ENCODE results near the gene GLYATL1B.
A peak's percentile ranks its signal among the peaks of the same experiment; 100 is the strongest.
"Not testable (repeated sequence)": the region's sequence is repeated elsewhere in the genome, so short reads cannot be mapped to it uniquely, and the experiment has no call there.

The GLYATL1B gene

GRCh38 chr11:59086007-59086406 lies at the start of gene GLYATL1B:
TSS of gene GLYATL1B (plus strand) at chr11:59086307. CDS start at chr11:59086307, 0 bp downstream.
- not testable (repeated sequence) for DNase-seq

- not testable (repeated sequence) for DNase-seq
Measured at GRCh38 chr11:59036542-59036941, 49.6 kb upstream of the GLYATL1B start.

- DNase-seq: not testable (repeated sequence)
Measured at GRCh38 chr11:59037434-59037833, 48.7 kb upstream of the GLYATL1B start.

GRCh38 chr11:59040607-59041006 lies 45.5 kb upstream of the GLYATL1B start:
- no peak for DNase-seq

- DNase-seq: not testable (repeated sequence)
Measured at GRCh38 chr11:59051383-59051782, 34.7 kb upstream of the GLYATL1B start.

- DNase-seq: not testable (repeated sequence)
Measured at GRCh38 chr11:59052355-59052754, 33.8 kb upstream of the GLYATL1B start.

- DNase-seq: no peak
Measured at GRCh38 chr11:59053387-59053786, 32.7 kb upstream of the GLYATL1B start.

GRCh38 chr11:59058120-59059033 lies 27.7 kb upstream of the GLYATL1B start:
- peak; percentile 56 for DNase-seq

- not testable (repeated sequence) for DNase-seq
Measured at GRCh38 chr11:59060096-59060495, 26.0 kb upstream of the GLYATL1B start.

- no peak for DNase-seq
Measured at GRCh38 chr11:59062602-59063529, 23.2 kb upstream of the GLYATL1B start.

GRCh38 chr11:59063996-59064727 lies 21.9 kb upstream of the GLYATL1B start:
- not testable (repeated sequence) for DNase-seq

- no peak for DNase-seq
Measured at GRCh38 chr11:59069087-59069486, 17.0 kb upstream of the GLYATL1B start.

- no peak for DNase-seq
Measured at GRCh38 chr11:59076876-59077571, 9.1 kb upstream of the GLYATL1B start.

GRCh38 chr11:59078435-59078834 lies 7.7 kb upstream of the GLYATL1B start:
- no peak for DNase-seq

GRCh38 chr11:59079086-59079485 lies 7.0 kb upstream of the GLYATL1B start:
- no peak for DNase-seq

- DNase-seq: not testable (repeated sequence)
Measured at GRCh38 chr11:59080421-59080820, 5.7 kb upstream of the GLYATL1B start.

GRCh38 chr11:59081430-59082020 lies 4.6 kb upstream of the GLYATL1B start:
- DNase-seq: not testable (repeated sequence)

- no peak for DNase-seq
Measured at GRCh38 chr11:59088162-59088561, 2.1 kb downstream of the GLYATL1B start.

GRCh38 chr11:59093576-59093975 lies 7.5 kb downstream of the GLYATL1B start:
- DNase-seq: not testable (repeated sequence)

GRCh38 chr11:59095225-59095624 lies 9.1 kb downstream of the GLYATL1B start:
- not testable (repeated sequence) for DNase-seq

GRCh38 chr11:59095972-59096575 lies 10.0 kb downstream of the GLYATL1B start:
- not testable (repeated sequence) for DNase-seq

All from NCI-H510A (cell line).